Transverse colon (tissue), 4 donors: ENCODE measurements around the gene CFAP69. TPM values are rescaled to one million over a fixed set of nuclear protein-coding genes. Genes with fewer than 3 reads are reported as not detected.
"Not testable (repeated sequence)": the region's sequence is repeated elsewhere in the genome, so short reads cannot be mapped to it uniquely, and the experiment has no call there.

Source experiments
- DNase-seq: peaks from one replicate; pipeline ENCODE4 v3.0.0-alpha.2; 2019
- H3K27ac ChIP-seq, 4 donors: fragments of 200-600 bp; sonication (generic); 2 replicates each; pipeline ENCODE4 v1.5.1; 2016 to 2018; ENCODE audit warnings: inconsistent platforms in 4 of 4
- H3K27me3 ChIP-seq: fragments of 200-600 bp; sonication (generic); 2 replicates; pipeline ENCODE4 v1.5.1; 2017; ENCODE audit warnings: inconsistent platforms
- H3K36me3 ChIP-seq, 4 donors: fragments of 200-600 bp; sonication (generic); 2 replicates each; pipeline ENCODE4 v1.5.1; 2017 to 2019; ENCODE audit warnings: inconsistent platforms in 4 of 4
- H3K4me1 ChIP-seq, 4 donors: fragments of 200-600 bp; sonication (generic); 2 replicates each; pipeline ENCODE4 v1.5.1; 2017 to 2020; ENCODE audit warnings: inconsistent platforms in 4 of 4
- H3K4me3 ChIP-seq, 4 donors: fragments of 200-600 bp; sonication (generic); 1 replicate in 1 of 4; 2 replicates in 3 of 4; pipeline versions ENCODE4 v1.5.1 to v1.6.1; 2017 to 2019; ENCODE audit warnings: inconsistent platforms in 4 of 4
- H3K9me3 ChIP-seq, 2 donors: fragments of 200-600 bp; sonication (generic); 2 replicates each; pipeline ENCODE4 v1.5.1; 2017 to 2019; ENCODE audit warnings: inconsistent platforms in 2 of 2
- EP300 ChIP-seq: sonication (generic); formaldehyde crosslinking; IDR thresholded peaks from one replicate; pipeline ENCODE4 v1.6.1; 2017; ENCODE audit warnings: antibody characterized with exemption, low read depth
- POLR2A ChIP-seq: fragments of 450-650 bp; IDR thresholded peaks from one replicate; pipeline ENCODE4 v1.6.1; 2016; ENCODE audit warnings: antibody characterized with exemption, mild to moderate bottlenecking, moderate library complexity
- POLR2AphosphoS5 ChIP-seq, 3 donors: sonication (generic); formaldehyde crosslinking; IDR thresholded peaks; one replicate each; pipeline ENCODE4 v1.6.1; 2016; ENCODE audit warnings: antibody characterized with exemption in 3 of 3
- WGBS, 2 donors: methylation state at CpG; one replicate each; pipeline ENCODE4 v1.1.5; 2018; ENCODE audit warnings: low coverage in 1 of 2; 5-methylcytosine and 5-hydroxymethylcytosine counted together
- in situ Hi-C, 4 donors: fragments of 200-750 bp; cut with MboI; loops; one replicate each; pipeline versions ENCODE4 v1.15.0 to v1.15.1; 2017; ENCODE audit warnings: low sequenced_read_pairs in 3 of 4, low pct_ligation_motif_present in 1 of 4, low pct_unique_long_range_greater_than_20kb in 1 of 4
- intact Hi-C: fragments of 100-400 bp; cut with DNase I; formaldehyde crosslinking; loops from one replicate; pipeline ENCODE4 v1.15.1; 2023; ENCODE audit warnings: low total_unique reads
- total RNA-seq, 4 donors: library from RNA; depleted of rRNA; stranded (reverse); fragments of >200 nt; gene quantifications; one replicate each; pipeline ENCODE4 v1.1.0, GENCODE V29; 2016
- TF ChIP-seq, protein P1 (sequence below), 5 experiments: fragments of 200-600 bp in 3 of 5; fragments of 450-650 bp in 2 of 5; sonication (generic) in 3 of 5; IDR thresholded peaks; 1 replicate in 2 of 5; 2 replicates in 3 of 5; pipeline ENCODE4 v1.5.1; 2016 to 2017; ENCODE audit warnings: antibody characterized with exemption in 5 of 5, inconsistent platforms in 3 of 5, mild to moderate bottlenecking in 2 of 5, moderate library complexity in 1 of 5

Gene CFAP69
- total RNA-seq, 4 donors from 2014 or later, result 1.4 to 6.8 (median 4.5) TPM

- peak overlapping the region in 2 of 4 donors; percentile 13 for H3K27ac ChIP-seq
- no peak for DNase-seq
- intact Hi-C loops, result no loop called here
- H3K4me1 ChIP-seq, result peaks cover 0 to 11% (median 4%) of the 10 kb centered on the region in 4 donors
- TF ChIP-seq EP300 (no peak), POLR2A (no peak), POLR2AphosphoS5 (IDR thresholded peaks at IDR 0.05) (no peak)
- TF ChIP-seq, protein P1, sequence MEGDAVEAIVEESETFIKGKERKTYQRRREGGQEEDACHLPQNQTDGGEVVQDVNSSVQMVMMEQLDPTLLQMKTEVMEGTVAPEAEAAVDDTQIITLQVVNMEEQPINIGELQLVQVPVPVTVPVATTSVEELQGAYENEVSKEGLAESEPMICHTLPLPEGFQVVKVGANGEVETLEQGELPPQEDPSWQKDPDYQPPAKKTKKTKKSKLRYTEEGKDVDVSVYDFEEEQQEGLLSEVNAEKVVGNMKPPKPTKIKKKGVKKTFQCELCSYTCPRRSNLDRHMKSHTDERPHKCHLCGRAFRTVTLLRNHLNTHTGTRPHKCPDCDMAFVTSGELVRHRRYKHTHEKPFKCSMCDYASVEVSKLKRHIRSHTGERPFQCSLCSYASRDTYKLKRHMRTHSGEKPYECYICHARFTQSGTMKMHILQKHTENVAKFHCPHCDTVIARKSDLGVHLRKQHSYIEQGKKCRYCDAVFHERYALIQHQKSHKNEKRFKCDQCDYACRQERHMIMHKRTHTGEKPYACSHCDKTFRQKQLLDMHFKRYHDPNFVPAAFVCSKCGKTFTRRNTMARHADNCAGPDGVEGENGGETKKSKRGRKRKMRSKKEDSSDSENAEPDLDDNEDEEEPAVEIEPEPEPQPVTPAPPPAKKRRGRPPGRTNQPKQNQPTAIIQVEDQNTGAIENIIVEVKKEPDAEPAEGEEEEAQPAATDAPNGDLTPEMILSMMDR (IDR thresholded peaks at IDR 0.05), result no peak
- no peaks in the 10 kb centered on the region for H3K9me3 ChIP-seq
- no peak overlapping the region for H3K4me3 ChIP-seq
- H3K27me3 ChIP-seq, result no peaks in the 10 kb centered on the region
- 80% methylated on average over 1 of the region's 1 CpG; no CpG with 5 or more reads in 1 of the 2 donors for WGBS, 2 donors
- in situ Hi-C loops, result loop anchor here in 3 of 4 donors (25.0 kb wide), 1 partner anchor 89 kb away; the partner anchor contains the start of gene STEAP1 (in 3 of the 3)
- H3K36me3 ChIP-seq, result no peaks in the 10 kb centered on the region
These were observed 6.3 kb downstream of the CFAP69 start for GRCh38 chr7:90251304-90251635.

DNA sequence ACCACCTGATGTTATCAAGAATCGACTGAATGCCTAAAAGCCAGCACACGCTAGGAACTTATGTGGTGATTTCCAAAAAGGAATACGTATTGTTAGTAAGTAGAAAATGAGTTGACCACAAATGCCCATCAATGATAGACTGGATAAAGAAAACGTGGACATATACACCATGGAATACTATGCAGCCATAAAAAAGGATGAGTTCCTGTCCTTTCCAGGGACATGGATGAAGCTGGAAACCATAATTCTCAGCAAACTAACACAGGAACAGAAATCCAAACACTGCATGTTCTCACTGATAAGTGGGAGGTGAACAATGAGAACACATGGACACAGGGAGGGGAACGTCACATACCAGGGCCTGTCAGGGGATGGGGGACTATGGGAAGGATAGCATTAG is 11.0 kb downstream of the CFAP69 start:
- WGBS, 2 donors, result 89 to 99% methylated on average over 5 of the region's 5 CpGs
- H3K36me3 ChIP-seq, H3K27ac ChIP-seq, H3K4me3 ChIP-seq, H3K4me1 ChIP-seq, H3K27me3 ChIP-seq, H3K9me3 ChIP-seq, DNase-seq, intact Hi-C loops: not testable (repeated sequence)
- in situ Hi-C loops, result loop anchor here in 3 of 4 donors (25.0 kb wide), 1 partner anchor 94 kb away; the partner anchor contains the start of gene STEAP1 (in 3 of the 3)

GRCh38 chr7:90256778-90257177 is 11.8 kb downstream of the CFAP69 start:
- intact Hi-C loops (no loop called here), in situ Hi-C loops (loop anchor here in 3 of 4 donors (25.0 kb wide), 1 partner anchor 94 kb away; the partner anchor contains the start of gene STEAP1 (in 3 of the 3))
- H3K27me3 ChIP-seq, result no peaks in the 10 kb centered on the region
- TF ChIP-seq EP300, result no peak
- TF ChIP-seq, protein P1 (IDR thresholded peaks at IDR 0.05), result no peak
- TF ChIP-seq POLR2A, result no peak
- TF ChIP-seq POLR2AphosphoS5 (IDR thresholded peaks at IDR 0.05), result no peak
- H3K4me1 ChIP-seq, result no peaks in the 10 kb centered on the region
- 78 to 92% methylated on average over 1 of the region's 1 CpG for WGBS, 2 donors
- H3K36me3 ChIP-seq, result no peaks in the 10 kb centered on the region
- H3K4me3 ChIP-seq, result no peak overlapping the region
- no peak for DNase-seq
- H3K9me3 ChIP-seq, result no peaks in the 10 kb centered on the region
- no peak overlapping the region for H3K27ac ChIP-seq

GRCh38 chr7:90261441-90261840 is 16.5 kb downstream of the CFAP69 start:
- H3K4me3 ChIP-seq, result no peak overlapping the region
- intact Hi-C loops, result no loop called here
- H3K9me3 ChIP-seq, result no peaks in the 10 kb centered on the region
- DNase-seq, result no peak
- H3K27ac ChIP-seq, result no peak overlapping the region
- H3K4me1 ChIP-seq, result no peaks in the 10 kb centered on the region
- no peaks in the 10 kb centered on the region for H3K36me3 ChIP-seq
- H3K27me3 ChIP-seq, result no peaks in the 10 kb centered on the region
- in situ Hi-C loops, result loop anchor here (10.0 to 25.0 kb wide), 2 partner anchors 97 to 99 kb away; partner anchors contain the start of gene STEAP1 (in 3 of the 4)
- no peak for TF ChIP-seq POLR2A
- TF ChIP-seq EP300, result no peak
- no peak for TF ChIP-seq POLR2AphosphoS5 (IDR thresholded peaks at IDR 0.05)
- TF ChIP-seq, protein P1 (IDR thresholded peaks at IDR 0.05), result no peak

DNA sequence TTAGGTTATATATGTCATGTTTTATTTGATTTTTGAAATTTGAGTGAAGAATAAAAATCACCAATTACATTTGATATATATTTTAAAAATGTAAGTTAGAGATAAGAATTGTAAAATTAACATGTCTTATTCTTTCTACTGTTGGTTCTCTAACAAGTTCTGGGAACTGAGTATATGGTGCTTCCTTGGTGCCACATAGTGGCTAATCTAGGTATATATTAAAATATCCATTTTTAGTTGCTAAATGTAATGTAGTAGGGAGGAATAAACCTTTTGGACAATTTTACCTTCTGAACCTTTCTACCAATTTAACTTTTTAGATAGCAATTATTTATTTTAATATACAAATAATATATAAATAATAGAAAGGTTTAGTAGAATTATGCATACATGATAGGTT is 17.5 kb downstream of the CFAP69 start:
- no peaks in the 10 kb centered on the region for H3K9me3 ChIP-seq
- no peak overlapping the region for H3K27ac ChIP-seq
- no peak for TF ChIP-seq POLR2AphosphoS5 (IDR thresholded peaks at IDR 0.05)
- no peak for TF ChIP-seq EP300
- no peak for TF ChIP-seq POLR2A
- TF ChIP-seq, protein P1 (IDR thresholded peaks at IDR 0.05), result peak; percentile 53 to 67 (median 60)
- H3K4me1 ChIP-seq, result peaks cover 0 to 5% (median 2%) of the 10 kb centered on the region in 4 donors
- intact Hi-C loops (no loop called here), in situ Hi-C loops (loop anchor here (10.0 to 25.0 kb wide), 2 partner anchors 98 to 100 kb away; partner anchors contain the start of gene STEAP1 (in 3 of the 4))
- H3K36me3 ChIP-seq, result no peaks in the 10 kb centered on the region
- no peaks in the 10 kb centered on the region for H3K27me3 ChIP-seq
- no peak for DNase-seq
- H3K4me3 ChIP-seq, result no peak overlapping the region
